ENCODE results near the gene TLCD1.
"Not testable (repeated sequence)": the region's sequence is repeated elsewhere in the genome, so short reads cannot be mapped to it uniquely, and the experiment has no call there.

The TLCD1 gene

DNA sequence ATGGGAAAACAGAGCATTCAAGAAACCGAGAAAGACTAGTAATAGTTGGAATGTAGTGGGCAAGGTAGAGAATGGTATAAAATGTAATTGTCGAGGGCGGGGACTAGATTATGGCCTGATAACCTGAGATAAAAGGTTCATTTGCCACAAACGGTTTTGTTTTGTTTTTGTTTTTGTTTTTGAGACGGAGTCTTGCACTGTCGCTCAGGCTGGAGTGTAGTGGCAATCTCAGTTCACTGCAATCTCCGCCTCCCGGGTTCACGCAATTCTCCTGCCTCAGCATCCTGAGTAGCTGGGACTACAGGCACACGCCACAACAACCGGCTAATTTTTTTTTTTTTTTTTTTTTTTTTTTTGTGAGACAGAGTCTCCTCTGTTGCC, 3.9 kb upstream of the TLCD1 start:
- no peak for DNase-seq (ENCODE audit: low read depth in 3 of 3)

DNA sequence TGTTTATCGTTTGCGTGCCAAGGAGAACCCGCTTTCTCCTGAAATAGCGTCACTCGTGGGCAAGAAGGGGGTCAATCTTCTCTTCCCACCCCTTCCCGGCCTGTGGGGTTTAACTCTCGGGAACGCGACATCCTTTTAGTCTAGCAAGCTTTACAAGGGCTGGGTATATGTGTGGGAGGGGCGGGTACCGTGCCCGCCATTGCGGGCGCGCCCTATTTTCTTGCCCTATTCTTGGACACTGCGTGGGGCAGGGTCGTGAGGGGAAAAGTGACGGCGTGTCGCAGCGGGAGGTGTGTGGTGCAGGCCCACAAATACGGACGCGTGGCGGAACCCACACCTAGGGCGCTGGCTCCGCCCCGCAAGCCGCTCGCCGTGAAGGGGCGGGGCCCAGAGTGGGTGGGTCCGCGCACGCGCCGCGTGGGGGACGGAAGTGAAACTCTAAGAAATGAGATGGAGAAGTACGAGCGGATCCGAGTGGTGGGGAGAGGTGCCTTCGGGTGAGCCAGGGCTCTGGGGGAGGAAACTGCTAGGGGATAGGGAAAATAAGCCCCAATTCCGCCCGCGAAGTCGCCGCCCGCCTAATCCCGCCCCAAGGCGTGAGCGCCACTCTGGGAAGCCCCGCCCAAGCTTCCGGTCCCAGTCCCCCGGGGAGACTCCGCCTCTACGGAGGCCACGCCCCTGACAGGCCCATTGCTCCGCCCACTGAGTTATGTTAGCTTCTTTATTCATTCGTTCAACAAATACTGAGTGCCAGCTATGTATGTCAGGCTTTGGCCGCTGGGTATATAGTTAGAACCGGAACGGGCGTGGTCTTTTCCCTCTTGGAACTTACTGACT, 2.5 kb upstream of the TLCD1 start, which contains the start of gene NEK8:
Gene NEK8, plus strand, starts transcription at position 425 of the 837 bp plus-strand sequence. Its CDS starts 26 bp downstream, at position 451.
- DNase-seq (ENCODE audit: low read depth in 3 of 3) = peak; percentile 97 to 99 (median 98)

GRCh38 chr17:28726627-28727491, 826 bp upstream of the TLCD1 start:
- DNase-seq (ENCODE audit: low read depth in 3 of 3) = peak; percentile 84 to 87 (median 86)

GRCh38 chr17:28725660-28726225, 290 bp downstream of the TLCD1 start:
- peak in 1 of 3 experiments; percentile 55 for DNase-seq (ENCODE audit: low read depth in 3 of 3)

GRCh38 chr17:28725166-28725659, 820 bp downstream of the TLCD1 start:
- DNase-seq (ENCODE audit: low read depth in 3 of 3) = peak in 1 of 3 experiments; percentile 33

- DNase-seq (ENCODE audit: low read depth in 3 of 3) = no peak
These were observed 1.4 kb downstream of the TLCD1 start for GRCh38 chr17:28724500-28725165.

- DNase-seq (ENCODE audit: low read depth in 3 of 3) = not testable (repeated sequence)
These were observed 2.1 kb downstream of the TLCD1 start for GRCh38 chr17:28723836-28724499.

DNA sequence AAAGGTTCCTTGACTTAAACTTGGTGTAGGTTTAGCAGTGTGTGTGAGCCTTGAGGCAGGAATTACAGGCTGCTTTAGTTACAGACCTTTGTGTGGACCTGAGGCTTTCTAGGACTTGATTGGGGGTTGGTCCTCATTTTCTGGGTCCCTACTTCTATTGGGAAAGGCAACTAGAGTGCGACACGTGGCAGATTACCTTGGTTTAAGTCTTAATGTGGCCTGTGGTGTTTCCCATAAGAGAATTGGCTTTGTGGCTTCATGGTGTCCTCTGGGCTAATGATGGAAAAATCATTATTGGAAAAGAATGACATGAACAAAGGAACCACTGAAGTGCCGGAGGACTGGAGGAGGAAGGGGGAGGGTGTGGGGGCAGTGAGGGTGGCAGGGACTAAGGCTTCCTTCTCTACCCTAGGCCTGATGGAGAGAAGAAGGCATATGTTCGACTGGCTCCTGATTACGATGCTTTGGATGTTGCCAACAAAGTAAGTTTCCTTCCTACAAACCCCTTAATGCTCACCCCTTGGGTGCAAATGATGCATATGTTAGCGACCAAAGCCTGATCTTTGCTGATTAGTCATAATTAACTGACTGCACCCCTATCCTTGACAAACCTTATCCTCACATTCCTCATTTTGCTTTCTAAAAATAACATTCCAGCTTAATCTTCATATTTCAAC, 2.7 kb downstream of the TLCD1 start:
- DNase-seq (ENCODE audit: low read depth in 3 of 3) = no peak

GRCh38 chr17:28722417-28723158, 3.4 kb downstream of the TLCD1 start:
- DNase-seq (ENCODE audit: low read depth in 3 of 3) = no peak

GRCh38 chr17:28720997-28721329, 5.1 kb downstream of the TLCD1 start:
- not testable (repeated sequence) for DNase-seq (ENCODE audit: low read depth in 3 of 3)

- peak in 1 of 3 experiments; percentile 35 for DNase-seq (ENCODE audit: low read depth in 3 of 3)
These were observed 5.6 kb downstream of the TLCD1 start for GRCh38 chr17:28720247-28720996.

DNA sequence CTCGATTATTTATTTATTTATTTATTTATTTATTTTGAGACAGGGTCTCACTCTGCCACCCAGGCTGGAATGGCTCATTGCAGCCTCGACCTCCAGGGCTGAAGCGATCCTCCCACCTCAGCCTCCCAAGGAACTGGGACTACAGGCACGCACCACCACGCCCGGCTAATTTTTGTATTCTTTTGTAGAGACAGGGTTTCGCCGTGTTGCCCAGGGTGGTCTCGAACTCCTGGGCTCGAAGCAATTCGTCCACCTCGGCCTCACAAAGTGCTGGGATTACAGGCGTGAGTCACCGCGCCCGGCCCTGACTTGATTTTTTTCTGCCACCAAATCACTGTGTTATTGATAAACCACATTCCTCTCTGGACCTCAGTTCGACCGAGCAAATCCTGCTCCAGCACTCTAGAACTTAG, 7.0 kb downstream of the TLCD1 start:
- DNase-seq (ENCODE audit: low read depth in 3 of 3) = no peak

DNA sequence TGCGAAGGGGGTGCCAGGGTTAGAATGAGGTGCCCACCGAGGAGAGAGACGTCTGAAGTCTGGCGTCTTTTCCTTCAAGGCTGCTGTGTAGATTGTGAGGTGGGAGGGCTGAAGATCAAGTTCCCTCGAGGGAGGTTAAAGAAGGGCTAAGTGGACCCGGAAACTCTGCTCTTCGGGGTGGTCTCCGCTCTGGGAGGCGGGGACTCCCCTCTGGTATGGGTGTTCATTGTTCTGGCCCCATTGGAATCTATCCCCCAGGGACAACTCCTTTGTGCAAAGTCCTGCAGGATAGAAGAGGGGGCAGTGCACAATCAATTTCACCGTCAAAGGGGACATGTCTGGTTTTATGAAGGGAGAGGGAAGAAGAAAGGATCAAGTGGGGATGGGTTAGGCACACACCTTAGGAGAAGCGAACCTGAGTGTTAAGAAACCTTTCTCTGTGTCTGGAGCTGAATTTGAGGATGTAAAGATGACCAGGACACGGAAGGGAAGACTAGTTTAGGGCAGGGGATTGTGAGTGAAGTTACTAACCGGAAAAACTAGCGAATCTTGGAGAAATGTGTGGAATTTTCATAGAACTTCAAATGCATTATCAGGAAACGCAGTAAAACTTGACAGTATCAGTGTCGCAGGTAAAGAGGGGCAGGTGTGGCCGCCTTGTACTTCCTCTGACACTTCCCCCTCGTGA, 7.6 kb downstream of the TLCD1 start:
- DNase-seq (ENCODE audit: low read depth in 3 of 3) = no peak

- peak in 1 of 3 experiments; percentile 33 for DNase-seq (ENCODE audit: low read depth in 3 of 3)
These were observed 8.3 kb downstream of the TLCD1 start, which contains the start of gene RAB34 for GRCh38 chr17:28717578-28718332. Gene RAB34, minus strand, starts transcription at chr17:28717868. Its CDS starts 602 bp downstream, at chr17:28717266.

DNA sequence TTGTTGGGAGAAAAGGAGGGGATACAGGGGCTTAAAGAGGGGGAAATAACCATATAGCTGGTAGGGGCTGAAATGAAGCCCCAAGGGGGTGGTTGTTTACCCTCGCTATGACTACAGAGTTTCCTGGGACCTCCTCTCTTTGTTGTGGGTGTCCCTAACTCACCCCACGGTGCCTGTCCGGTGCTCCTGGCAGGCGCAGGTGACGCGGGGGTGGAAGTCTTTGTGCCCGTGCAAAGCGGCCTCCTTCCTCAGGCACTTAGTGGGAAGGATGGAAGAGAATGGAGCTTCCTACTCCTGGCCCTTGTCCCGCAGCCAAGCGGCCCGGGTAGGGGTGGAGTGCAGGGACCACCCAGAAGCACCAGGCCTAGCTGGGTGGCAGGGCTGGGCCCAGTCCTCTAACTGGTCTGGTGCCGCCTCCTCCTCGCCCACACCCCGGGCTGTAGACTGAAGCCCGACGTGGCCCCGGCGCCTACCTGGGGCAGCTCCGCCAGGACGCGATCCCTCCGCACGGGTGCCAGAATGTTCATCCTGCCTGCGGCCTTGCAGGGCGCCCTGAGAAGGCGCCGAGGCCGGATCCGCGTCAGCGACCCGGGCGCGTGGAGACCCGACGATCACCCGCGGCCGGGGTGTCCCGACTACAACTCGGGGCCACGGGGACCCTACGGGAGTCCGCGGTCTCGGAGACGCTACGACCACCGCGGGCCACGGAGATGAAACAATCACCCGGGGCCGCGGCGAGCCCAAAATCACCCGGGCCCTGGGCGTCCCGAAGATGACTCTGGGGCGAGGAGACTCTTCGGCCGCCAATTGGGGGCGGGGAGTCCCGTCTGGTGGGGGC, 9.1 kb downstream of the TLCD1 start:
- no peak for DNase-seq (ENCODE audit: low read depth in 3 of 3)

DNA sequence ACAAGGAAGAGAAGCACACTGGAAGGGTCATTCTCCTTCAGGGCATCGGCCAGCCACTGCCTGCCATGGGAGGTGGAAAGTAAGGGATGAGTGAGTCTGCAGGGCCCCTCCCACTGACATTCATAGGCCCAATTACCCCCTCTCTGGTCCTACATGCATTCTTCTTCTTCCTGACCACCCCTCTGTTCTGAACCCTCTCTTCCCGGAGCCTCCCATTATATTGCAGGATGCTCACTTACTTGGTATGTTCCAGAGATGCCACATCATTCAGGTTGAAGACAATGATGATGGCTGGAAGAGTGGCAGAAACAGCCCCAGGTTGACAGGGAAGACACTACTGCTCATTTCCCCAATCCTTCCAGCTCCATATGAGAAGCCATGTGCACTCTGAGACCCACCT, 10.8 kb downstream of the TLCD1 start:
- DNase-seq (ENCODE audit: low read depth in 3 of 3) = no peak

DNA sequence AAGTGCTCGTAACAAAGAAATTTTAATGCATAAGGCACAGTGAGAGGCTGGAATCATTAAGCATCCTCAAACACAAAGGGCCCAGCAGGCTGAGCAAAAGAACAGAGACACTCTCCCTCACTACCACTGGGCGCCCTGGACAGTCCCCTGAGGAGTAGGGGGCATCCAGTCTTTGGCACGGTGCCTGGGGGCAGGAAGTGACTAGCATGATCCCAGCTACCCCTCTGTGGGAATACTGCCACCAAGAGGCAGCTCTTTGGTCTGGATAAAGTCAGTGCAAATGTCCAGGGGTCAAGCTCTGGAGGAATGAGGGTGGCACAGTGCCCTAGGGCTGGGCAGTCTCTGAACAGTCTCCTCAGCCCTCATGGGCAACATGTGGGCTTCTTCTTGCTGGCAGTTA, 11.8 kb downstream of the TLCD1 start:
- no peak for DNase-seq (ENCODE audit: low read depth in 3 of 3)
